ENCODE results near the gene DDX5.
A peak's percentile ranks its signal among the peaks of the same experiment; 100 is the strongest.

DNA sequence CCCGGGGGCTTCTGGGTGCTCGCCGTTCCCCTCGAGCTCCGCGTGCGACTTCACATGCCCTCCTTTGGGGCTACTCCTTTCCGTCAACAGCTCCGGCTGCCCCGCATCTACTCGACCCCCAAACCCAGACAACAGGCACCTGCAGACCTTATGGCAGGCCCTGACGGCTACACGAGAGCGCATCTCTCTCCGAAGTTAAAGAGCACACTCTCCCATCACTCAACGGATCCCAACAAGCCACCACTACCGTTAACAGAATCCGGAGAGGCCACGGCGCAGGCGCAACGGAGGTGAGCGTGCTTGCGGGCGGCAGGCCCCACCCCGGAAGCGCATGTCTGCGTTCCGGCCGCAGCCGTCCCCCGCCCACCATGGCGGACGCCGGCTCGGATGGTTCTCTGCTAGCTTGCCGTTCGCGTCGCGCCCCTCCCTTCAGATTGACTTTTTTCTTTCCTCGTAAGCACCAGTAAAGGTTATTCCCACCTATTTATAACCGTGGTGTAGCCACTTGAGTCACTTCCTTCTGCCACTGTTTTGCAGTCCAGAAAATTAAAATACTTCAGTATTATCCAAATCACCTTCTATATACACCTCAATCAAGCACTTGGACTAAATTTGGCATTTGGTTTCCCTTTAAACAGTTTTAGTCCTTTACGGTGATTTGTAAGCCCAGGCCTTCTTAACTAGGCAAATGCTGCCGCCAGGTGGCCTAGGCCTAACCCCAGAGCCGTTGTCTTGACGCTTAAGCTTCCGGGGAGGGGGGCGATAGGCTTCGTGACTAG, 9.1 kb downstream of the DDX5 start, which contains the start of gene POLG2:
- TF ChIP-seq CTCF (IDR thresholded peaks at IDR 0.05) (peak; percentile 23 to 46 (median 32)), POLR2A (IDR thresholded peaks at IDR 0.05) (peak; percentile 65)

All from right lobe of liver (tissue), 4 donors.